ENCODE results near the gene RPA3. TPM values are rescaled to one million over a fixed set of nuclear protein-coding genes. Genes with fewer than 3 reads are reported as not detected.

RPA3 gene
- total RNA-seq, 1 donor from 2014 or later: 39.6 TPM

DNA sequence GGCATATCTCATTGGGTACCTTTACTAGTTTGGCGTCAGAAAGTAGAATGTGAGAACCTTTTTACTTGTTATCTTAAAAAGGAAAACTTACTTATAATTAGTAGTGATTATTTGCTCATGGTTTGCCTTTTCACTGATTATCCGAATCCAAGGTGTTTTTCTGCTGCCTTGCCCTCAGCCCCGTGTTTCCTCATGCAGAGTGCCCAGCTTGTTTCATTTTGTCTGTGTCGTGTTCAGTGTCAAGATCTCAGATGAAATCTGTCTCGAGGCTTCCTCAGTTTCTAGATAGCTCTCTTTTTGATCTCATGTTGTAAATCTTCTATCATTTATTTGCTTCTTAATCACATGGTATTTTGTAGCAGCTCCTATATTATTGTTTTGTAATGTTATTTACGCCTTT is 30.1 kb downstream of the RPA3 start:
- DNase-seq (ENCODE audit: low spot score, unreplicated experiment): no peak
- no peak for TF ChIP-seq CTCF (IDR thresholded peaks at IDR 0.05; ENCODE audit: unreplicated experiment)
- H3K9me3 Mint-ChIP-seq (ENCODE audit: low read depth): no peaks in the 10 kb centered on the region
- no peaks in the 10 kb centered on the region for H3K27me3 Mint-ChIP-seq
- peaks cover 11% of the 10 kb centered on the region for H3K4me1 Mint-ChIP-seq (ENCODE audit: low read depth)
- no peak overlapping the region for H3K4me3 Mint-ChIP-seq (ENCODE audit: low read depth)
- no peaks in the 10 kb centered on the region for H3K36me3 Mint-ChIP-seq (ENCODE audit: insufficient read depth)
- H3K27ac Mint-ChIP-seq: no peak overlapping the region

DNA sequence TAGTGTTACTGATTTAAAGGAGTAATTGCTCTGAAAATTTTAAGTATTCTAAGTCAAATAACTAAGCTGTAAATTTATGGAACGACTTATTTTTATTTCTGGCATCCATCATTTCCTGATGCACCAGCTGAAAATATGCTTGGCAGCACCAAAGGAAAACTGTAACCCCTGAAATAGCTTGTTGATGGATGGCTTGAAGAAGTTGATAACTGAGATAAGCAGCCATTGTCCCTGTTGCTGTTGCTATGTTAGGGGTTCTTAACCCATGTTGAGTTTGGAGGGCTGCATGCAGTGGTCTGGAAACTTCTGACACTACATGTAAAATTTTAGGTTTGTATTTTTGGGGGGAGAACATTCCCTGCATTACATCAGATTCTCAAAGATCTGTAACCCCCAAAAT is 30.6 kb downstream of the RPA3 start:
- no peak for DNase-seq (ENCODE audit: low spot score, unreplicated experiment)
- TF ChIP-seq CTCF (IDR thresholded peaks at IDR 0.05; ENCODE audit: unreplicated experiment): no peak
- H3K27ac Mint-ChIP-seq: no peak overlapping the region
- no peaks in the 10 kb centered on the region for H3K9me3 Mint-ChIP-seq (ENCODE audit: low read depth)
- H3K27me3 Mint-ChIP-seq: no peaks in the 10 kb centered on the region
- no peaks in the 10 kb centered on the region for H3K36me3 Mint-ChIP-seq (ENCODE audit: insufficient read depth)
- no peak overlapping the region for H3K4me3 Mint-ChIP-seq (ENCODE audit: low read depth)
- peaks cover 11% of the 10 kb centered on the region for H3K4me1 Mint-ChIP-seq (ENCODE audit: low read depth)

GRCh38 chr7:7686811-7687508 is 31.4 kb downstream of the RPA3 start:
- DNase-seq (ENCODE audit: low spot score, unreplicated experiment): no peak
- TF ChIP-seq CTCF (IDR thresholded peaks at IDR 0.05; ENCODE audit: unreplicated experiment): no peak
- Mint-ChIP-seq H3K9me3 (ENCODE audit: low read depth) (no peaks in the 10 kb centered on the region), H3K4me1 (ENCODE audit: low read depth) (peaks cover 11% of the 10 kb centered on the region), H3K36me3 (ENCODE audit: insufficient read depth) (no peaks in the 10 kb centered on the region), H3K4me3 (ENCODE audit: low read depth) (no peak overlapping the region), H3K27me3 (no peaks in the 10 kb centered on the region), H3K27ac (peak overlapping the region; percentile 44)

- no peak overlapping the region for H3K27ac Mint-ChIP-seq
- peaks cover 3% of the 10 kb centered on the region for H3K36me3 Mint-ChIP-seq (ENCODE audit: insufficient read depth)
- peaks cover 4% of the 10 kb centered on the region for H3K4me1 Mint-ChIP-seq (ENCODE audit: low read depth)
- TF ChIP-seq CTCF (IDR thresholded peaks at IDR 0.05; ENCODE audit: unreplicated experiment): no peak
- no peak overlapping the region for H3K4me3 Mint-ChIP-seq (ENCODE audit: low read depth)
- no peak for DNase-seq (ENCODE audit: low spot score, unreplicated experiment)
- no peaks in the 10 kb centered on the region for H3K27me3 Mint-ChIP-seq
- H3K9me3 Mint-ChIP-seq (ENCODE audit: low read depth): peaks cover 2% of the 10 kb centered on the region
Measured at GRCh38 chr7:7682861-7683260, 35.5 kb downstream of the RPA3 start.

GRCh38 chr7:7681936-7682329 is 36.5 kb downstream of the RPA3 start:
- DNase-seq (ENCODE audit: low spot score, unreplicated experiment): no peak
- peaks cover 1% of the 10 kb centered on the region for H3K4me1 Mint-ChIP-seq (ENCODE audit: low read depth)
- H3K27ac Mint-ChIP-seq: no peak overlapping the region
- TF ChIP-seq CTCF (IDR thresholded peaks at IDR 0.05; ENCODE audit: unreplicated experiment): no peak
- H3K36me3 Mint-ChIP-seq (ENCODE audit: insufficient read depth): peaks cover 8% of the 10 kb centered on the region
- H3K4me3 Mint-ChIP-seq (ENCODE audit: low read depth): no peak overlapping the region
- H3K9me3 Mint-ChIP-seq (ENCODE audit: low read depth): peaks cover 7% of the 10 kb centered on the region
- H3K27me3 Mint-ChIP-seq: no peaks in the 10 kb centered on the region
